GM10248 (cell line): ENCODE results near the gene SLC39A12.

Source experiments
- CTCF ChIA-PET: fragments of 300-600 bp; sonication (Branson Sonifier 250); formaldehyde crosslinking; extraction: SDS; loops from one replicate; lab custom pipeline; 2021; ENCODE audit warnings: antibody characterized with exemption; lab: Yijun Ruan, JAX
- POLR2A ChIA-PET: fragments of 350-650 bp; sonication (Branson Sonifier 250); formaldehyde crosslinking; extraction: SDS; loops from one replicate; lab custom pipeline; 2020; ENCODE audit warnings: antibody characterized with exemption; lab: Yijun Ruan, JAX
- DNase-seq: peaks from one replicate; pipeline ENCODE4 v3.0.0; 2012; ENCODE audit errors: extremely low spot score
- CTCF ChIP-seq: IDR thresholded peaks from 2 replicates; pipeline ENCODE4 v1.5.1; 2012; ENCODE audit warnings: mild to moderate bottlenecking, low read depth; ENCODE audit errors: extremely low read depth, missing control alignments, control extremely low read depth

SLC39A12 gene

GRCh38 chr10:17912754-17913153 lies 39.0 kb upstream of the SLC39A12 start:
- POLR2A ChIA-PET, result no interaction called here
- CTCF ChIA-PET, result no interaction called here
- DNase-seq, result no peak
- no peak for TF ChIP-seq CTCF

DNA sequence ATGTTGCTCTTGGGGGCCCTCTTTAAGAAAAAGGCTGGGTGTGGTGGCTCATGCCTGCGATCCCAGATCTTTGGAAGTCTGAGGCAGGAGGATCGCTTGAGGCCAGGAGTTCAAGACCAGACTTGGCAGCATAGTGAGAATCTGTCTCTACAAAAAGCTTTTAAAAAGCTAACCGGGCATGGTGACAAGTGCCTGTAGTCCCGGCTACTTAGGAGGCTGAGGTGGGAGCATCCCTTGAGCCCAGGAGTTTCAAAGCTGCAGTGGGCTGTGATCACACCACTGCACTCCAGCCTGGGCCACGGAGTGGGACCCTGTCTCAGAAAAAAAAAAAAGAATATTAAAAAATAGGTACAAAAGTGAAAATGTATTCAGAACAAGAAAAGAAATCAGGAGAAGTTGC lies 38.1 kb upstream of the SLC39A12 start:
- no peak for DNase-seq
- POLR2A ChIA-PET, result no interaction called here
- no peak for TF ChIP-seq CTCF
- CTCF ChIA-PET, result no interaction called here

DNA sequence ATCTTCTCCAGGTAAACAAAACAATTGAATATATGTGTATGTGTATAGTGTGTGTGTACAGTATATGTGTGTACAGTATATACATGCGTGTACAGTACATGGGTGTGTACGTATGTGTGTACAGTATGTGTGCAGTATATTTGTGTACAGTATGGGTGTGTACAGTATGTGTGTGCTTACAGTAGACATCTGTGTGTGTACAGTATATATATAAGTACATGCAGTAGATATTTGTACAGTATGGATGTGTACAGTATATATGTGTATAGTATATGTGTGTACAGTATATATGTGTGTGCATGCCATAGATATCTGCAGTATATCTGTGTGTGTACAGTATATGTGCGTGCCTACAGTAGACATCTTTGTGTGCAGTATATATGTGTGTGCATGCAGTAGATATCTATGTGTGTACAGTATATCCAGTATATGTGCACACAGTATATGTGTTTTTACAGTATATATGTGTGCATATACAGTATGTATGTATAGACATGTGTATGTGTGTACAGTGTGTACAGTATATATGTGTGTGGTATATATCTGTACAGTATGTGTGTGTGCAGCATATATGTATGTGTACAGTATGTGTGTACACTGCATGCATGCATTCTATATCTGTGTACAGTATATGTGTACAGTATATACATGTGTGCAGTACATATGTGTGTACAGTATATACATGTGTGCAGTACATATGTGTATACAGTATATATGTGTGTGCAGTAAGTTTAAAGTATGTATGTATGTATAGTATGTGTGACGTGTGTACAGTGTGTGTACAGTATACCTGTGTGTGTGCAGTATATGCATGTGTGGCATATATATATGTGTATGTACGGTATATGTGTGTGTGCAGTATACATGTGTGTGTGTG lies 37.3 kb upstream of the SLC39A12 start:
- ChIA-PET CTCF (no interaction called here), POLR2A (no interaction called here)
- TF ChIP-seq CTCF, result no peak
- DNase-seq, result no peak

DNA sequence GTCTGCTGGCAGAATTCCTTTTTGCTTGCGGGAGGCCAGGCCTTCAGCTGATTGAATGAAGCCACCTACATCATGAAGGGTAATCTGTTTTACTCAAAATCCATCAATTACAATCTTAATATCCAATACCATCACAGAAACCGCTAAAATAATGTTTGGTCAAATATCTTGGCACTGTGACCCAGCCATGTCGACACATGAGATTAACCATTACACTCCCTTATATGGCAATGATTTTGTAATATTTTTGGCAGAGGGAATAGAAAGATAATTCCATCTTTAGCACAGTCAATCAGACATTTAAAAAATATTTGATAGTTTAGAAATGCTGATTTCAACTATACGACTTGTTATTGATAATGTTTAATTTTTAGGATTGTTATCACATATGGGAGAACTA lies 36.5 kb upstream of the SLC39A12 start:
- CTCF ChIA-PET, result no interaction called here
- no peak for DNase-seq
- no peak for TF ChIP-seq CTCF
- POLR2A ChIA-PET, result no interaction called here

GRCh38 chr10:17918187-17918903 lies 33.4 kb upstream of the SLC39A12 start:
- TF ChIP-seq CTCF, result no peak
- ChIA-PET CTCF (no interaction called here), POLR2A (no interaction called here)
- DNase-seq, result no peak

DNA sequence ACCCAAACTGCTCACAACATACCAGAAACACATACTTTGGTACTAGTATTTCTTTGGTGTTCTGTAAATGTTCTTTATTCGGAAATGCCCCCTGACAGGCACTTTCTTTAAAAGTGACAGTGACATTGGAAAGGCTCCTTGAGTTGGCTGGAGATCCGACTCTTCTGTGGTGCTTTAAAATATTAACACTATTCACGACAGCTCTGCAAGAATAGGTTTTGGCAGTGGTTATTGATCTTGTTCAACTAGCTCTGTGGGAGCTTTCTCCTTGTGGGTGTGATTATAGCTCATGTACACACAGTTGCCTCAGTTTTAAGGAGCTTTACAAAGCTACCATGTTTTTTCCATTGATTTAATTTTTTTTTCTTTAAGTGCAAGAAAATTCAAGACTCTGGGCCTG lies 30.3 kb upstream of the SLC39A12 start:
- CTCF ChIA-PET, result interaction anchor here (1.0 to 1.5 kb wide), 2 partner anchors 11 to 17 kb away, joined by 3 to 4 read pairs; no protein-coding TSS in a partner anchor

More for the DNA sequence above, 30.3 kb upstream of the SLC39A12 start:
- POLR2A ChIA-PET, result no interaction called here
- no peak for DNase-seq
- TF ChIP-seq CTCF, result no peak
